Measurements from ENCODE around the gene FAM13A.
"Not testable (repeated sequence)": the region's sequence is repeated elsewhere in the genome, so short reads cannot be mapped to it uniquely, and the experiment has no call there.

Gene FAM13A

GRCh38 chr4:89006307-89006706, 50.7 kb downstream of the FAM13A start:
- TF ChIP-seq, protein P1, sequence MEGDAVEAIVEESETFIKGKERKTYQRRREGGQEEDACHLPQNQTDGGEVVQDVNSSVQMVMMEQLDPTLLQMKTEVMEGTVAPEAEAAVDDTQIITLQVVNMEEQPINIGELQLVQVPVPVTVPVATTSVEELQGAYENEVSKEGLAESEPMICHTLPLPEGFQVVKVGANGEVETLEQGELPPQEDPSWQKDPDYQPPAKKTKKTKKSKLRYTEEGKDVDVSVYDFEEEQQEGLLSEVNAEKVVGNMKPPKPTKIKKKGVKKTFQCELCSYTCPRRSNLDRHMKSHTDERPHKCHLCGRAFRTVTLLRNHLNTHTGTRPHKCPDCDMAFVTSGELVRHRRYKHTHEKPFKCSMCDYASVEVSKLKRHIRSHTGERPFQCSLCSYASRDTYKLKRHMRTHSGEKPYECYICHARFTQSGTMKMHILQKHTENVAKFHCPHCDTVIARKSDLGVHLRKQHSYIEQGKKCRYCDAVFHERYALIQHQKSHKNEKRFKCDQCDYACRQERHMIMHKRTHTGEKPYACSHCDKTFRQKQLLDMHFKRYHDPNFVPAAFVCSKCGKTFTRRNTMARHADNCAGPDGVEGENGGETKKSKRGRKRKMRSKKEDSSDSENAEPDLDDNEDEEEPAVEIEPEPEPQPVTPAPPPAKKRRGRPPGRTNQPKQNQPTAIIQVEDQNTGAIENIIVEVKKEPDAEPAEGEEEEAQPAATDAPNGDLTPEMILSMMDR (IDR thresholded peaks at IDR 0.05; ENCODE audit: insufficient read depth, low read length, poor library complexity, severe bottlenecking), result no peak
- TF ChIP-seq EZH2phosphoT487 (conservative IDR thresholded peaks at IDR 0.05; ENCODE audit: low read length), result no peak
- no peaks in the 10 kb centered on the region for H3K36me3 ChIP-seq (ENCODE audit: low read length)
- no peaks in the 10 kb centered on the region for H3K9me2 ChIP-seq (replicated peaks; ENCODE audit: insufficient read depth, low read length)
- no peaks in the 10 kb centered on the region for H3K27me3 ChIP-seq (ENCODE audit: low read length)
- H3K27ac ChIP-seq (ENCODE audit: low read depth, low read length), result no peak overlapping the region
- H2AFZ ChIP-seq (ENCODE audit: low read depth, low read length, severe bottlenecking), result no peak overlapping the region
- no peak overlapping the region for H3K9ac ChIP-seq (ENCODE audit: low read length)
- H3F3A ChIP-seq (ENCODE audit: insufficient read depth), result no peaks in the 10 kb centered on the region
- no peaks in the 10 kb centered on the region for H3K9me3 ChIP-seq (ENCODE audit: insufficient read depth, low read length)
- no peak overlapping the region for H3K4me2 ChIP-seq (ENCODE audit: low read depth, low read length, poor library complexity, severe bottlenecking)
- no peaks in the 10 kb centered on the region for H3K79me2 ChIP-seq (ENCODE audit: insufficient read depth, low read length)
- H4K20me1 ChIP-seq (ENCODE audit: low read depth, low read length), result no peaks in the 10 kb centered on the region
- H3K4me3 ChIP-seq (ENCODE audit: insufficient read depth, low read length, poor library complexity, severe bottlenecking), result no peak overlapping the region

- not testable (repeated sequence) for H3K4me3 ChIP-seq (ENCODE audit: insufficient read depth, low read length, poor library complexity, severe bottlenecking)
Observed at GRCh38 chr4:89005066-89005465, 51.9 kb downstream of the FAM13A start.

DNA sequence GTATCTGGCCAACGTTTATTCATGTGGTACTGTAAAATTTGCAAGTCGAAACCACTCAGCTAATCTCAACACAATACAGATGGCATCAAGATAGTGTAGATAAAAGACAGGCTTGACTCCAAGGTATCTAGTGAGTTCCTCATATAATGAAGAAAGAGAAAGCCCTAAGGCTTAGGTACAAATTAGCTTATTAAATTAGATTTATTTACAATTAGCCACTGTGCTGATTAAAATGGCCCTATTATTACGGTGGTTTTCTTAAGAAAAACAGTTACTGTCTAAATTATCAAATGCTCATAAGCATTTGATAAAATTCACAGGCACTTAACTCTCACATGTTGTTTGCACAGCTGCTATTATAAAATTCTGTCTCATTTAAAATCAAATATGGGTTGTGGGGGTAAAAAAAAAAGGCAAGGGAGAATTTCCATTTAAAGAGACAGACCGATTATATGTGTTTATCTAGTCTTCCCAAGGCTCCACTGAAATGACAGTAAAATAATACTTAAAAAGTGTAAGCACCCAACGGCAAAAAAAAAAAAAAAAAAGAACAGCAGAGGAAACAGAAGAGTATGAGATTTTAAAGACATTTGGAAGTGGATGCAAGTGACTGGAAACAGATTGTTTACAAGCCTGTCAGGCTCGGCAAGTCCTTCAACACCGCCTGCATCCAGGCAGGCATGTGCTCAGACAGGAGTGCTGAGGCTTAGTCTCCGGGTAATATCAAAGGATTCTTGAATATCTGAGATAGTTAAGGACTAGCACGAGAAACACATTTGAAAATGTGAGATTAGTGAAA, 55.1 kb downstream of the FAM13A start:
- H3K9ac ChIP-seq (ENCODE audit: low read length), result no peak overlapping the region
- H3K27me3 ChIP-seq (ENCODE audit: low read length), result no peaks in the 10 kb centered on the region
- no peak overlapping the region for H3K27ac ChIP-seq (ENCODE audit: low read depth, low read length)
- no peaks in the 10 kb centered on the region for H3K9me2 ChIP-seq (replicated peaks; ENCODE audit: insufficient read depth, low read length)
- H4K20me1 ChIP-seq (ENCODE audit: low read depth, low read length), result no peaks in the 10 kb centered on the region
- H3K79me2 ChIP-seq (ENCODE audit: insufficient read depth, low read length), result no peaks in the 10 kb centered on the region
- no peaks in the 10 kb centered on the region for H3K9me3 ChIP-seq (ENCODE audit: insufficient read depth, low read length)
- no peak for TF ChIP-seq EZH2phosphoT487 (conservative IDR thresholded peaks at IDR 0.05; ENCODE audit: low read length)
- TF ChIP-seq, protein P1 (IDR thresholded peaks at IDR 0.05; ENCODE audit: insufficient read depth, low read length, poor library complexity, severe bottlenecking), result no peak
- no peaks in the 10 kb centered on the region for H3K36me3 ChIP-seq (ENCODE audit: low read length)
- H3F3A ChIP-seq (ENCODE audit: insufficient read depth), result no peaks in the 10 kb centered on the region
- no peak overlapping the region for H3K4me3 ChIP-seq (ENCODE audit: insufficient read depth, low read length, poor library complexity, severe bottlenecking)
- no peak overlapping the region for H3K4me2 ChIP-seq (ENCODE audit: low read depth, low read length, poor library complexity, severe bottlenecking)
- H2AFZ ChIP-seq (ENCODE audit: low read depth, low read length, severe bottlenecking), result no peak overlapping the region

More at GRCh38 chr4:89005066-89005465, 51.9 kb downstream of the FAM13A start:
- not testable (repeated sequence) for H2AFZ ChIP-seq (ENCODE audit: low read depth, low read length, severe bottlenecking); H3K27ac ChIP-seq (ENCODE audit: low read depth, low read length); H3F3A ChIP-seq (ENCODE audit: insufficient read depth); H3K9me2 ChIP-seq (replicated peaks; ENCODE audit: insufficient read depth, low read length); H3K27me3 ChIP-seq (ENCODE audit: low read length); H3K36me3 ChIP-seq (ENCODE audit: low read length); H3K9me3 ChIP-seq (ENCODE audit: insufficient read depth, low read length); H3K4me2 ChIP-seq (ENCODE audit: low read depth, low read length, poor library complexity, severe bottlenecking); H3K9ac ChIP-seq (ENCODE audit: low read length); H3K79me2 ChIP-seq (ENCODE audit: insufficient read depth, low read length); H4K20me1 ChIP-seq (ENCODE audit: low read depth, low read length)

GRCh38 chr4:89000844-89001360, 56.1 kb downstream of the FAM13A start:
- no peaks in the 10 kb centered on the region for H3K9me2 ChIP-seq (replicated peaks; ENCODE audit: insufficient read depth, low read length)
- H3K27ac ChIP-seq (ENCODE audit: low read depth, low read length), result no peak overlapping the region
- H3K4me3 ChIP-seq (ENCODE audit: insufficient read depth, low read length, poor library complexity, severe bottlenecking), result no peak overlapping the region
- H3K9me3 ChIP-seq (ENCODE audit: insufficient read depth, low read length), result no peaks in the 10 kb centered on the region
- H3F3A ChIP-seq (ENCODE audit: insufficient read depth), result no peaks in the 10 kb centered on the region
- H2AFZ ChIP-seq (ENCODE audit: low read depth, low read length, severe bottlenecking), result no peak overlapping the region
- H4K20me1 ChIP-seq (ENCODE audit: low read depth, low read length), result no peaks in the 10 kb centered on the region
- H3K36me3 ChIP-seq (ENCODE audit: low read length), result no peaks in the 10 kb centered on the region
- H3K9ac ChIP-seq (ENCODE audit: low read length), result no peak overlapping the region
- no peak overlapping the region for H3K4me2 ChIP-seq (ENCODE audit: low read depth, low read length, poor library complexity, severe bottlenecking)
- H3K27me3 ChIP-seq (ENCODE audit: low read length), result no peaks in the 10 kb centered on the region
- TF ChIP-seq EZH2phosphoT487 (conservative IDR thresholded peaks at IDR 0.05; ENCODE audit: low read length), result no peak
- TF ChIP-seq, protein P1 (IDR thresholded peaks at IDR 0.05; ENCODE audit: insufficient read depth, low read length, poor library complexity, severe bottlenecking), result no peak
- H3K79me2 ChIP-seq (ENCODE audit: insufficient read depth, low read length), result no peaks in the 10 kb centered on the region
